GDM1 (cell line): ENCODE measurements around the gene KCTD10.

ENCODE experiments used
- DNase-seq: peaks from one replicate; lab custom pipeline; 2025; lab: John Stamatoyannopoulos, UW

KCTD10 gene

GRCh38 chr12:109494348-109494881 is 17.3 kb upstream of the KCTD10 start:
- no peak for DNase-seq

- no peak for DNase-seq
Measured at GRCh38 chr12:109493938-109494337, 16.8 kb upstream of the KCTD10 start.

GRCh38 chr12:109493090-109493489 is 16.0 kb upstream of the KCTD10 start:
- DNase-seq = no peak

- no peak for DNase-seq
Measured at GRCh38 chr12:109492371-109492770, 15.3 kb upstream of the KCTD10 start.

GRCh38 chr12:109491671-109492070 is 14.6 kb upstream of the KCTD10 start:
- no peak for DNase-seq

- DNase-seq = no peak
Measured at GRCh38 chr12:109489955-109490565, 13.0 kb upstream of the KCTD10 start.

GRCh38 chr12:109489016-109489954 is 12.2 kb upstream of the KCTD10 start:
- DNase-seq = no peak

GRCh38 chr12:109488051-109488665 is 11.1 kb upstream of the KCTD10 start:
- no peak for DNase-seq

GRCh38 chr12:109487181-109488050 is 10.3 kb upstream of the KCTD10 start:
- no peak for DNase-seq

GRCh38 chr12:109485201-109485600 is 8.1 kb upstream of the KCTD10 start:
- no peak for DNase-seq

- no peak for DNase-seq
Measured at GRCh38 chr12:109483346-109483745, 6.2 kb upstream of the KCTD10 start.

- DNase-seq = no peak
Measured at GRCh38 chr12:109482894-109483293, 5.8 kb upstream of the KCTD10 start.

GRCh38 chr12:109482491-109482890 is 5.4 kb upstream of the KCTD10 start:
- no peak for DNase-seq

- no peak for DNase-seq
Measured at GRCh38 chr12:109481863-109482262, 4.8 kb upstream of the KCTD10 start.

- no peak for DNase-seq
Measured at GRCh38 chr12:109480356-109480755, 3.3 kb upstream of the KCTD10 start.

- DNase-seq = no peak
Measured at GRCh38 chr12:109479761-109480160, 2.7 kb upstream of the KCTD10 start.

- no peak for DNase-seq
Measured at GRCh38 chr12:109477963-109478315, 839 bp upstream of the KCTD10 start.

- DNase-seq = no peak
Measured at GRCh38 chr12:109476807-109477184, 304 bp downstream of the KCTD10 start.

GRCh38 chr12:109475993-109476806 is 900 bp downstream of the KCTD10 start:
- no peak for DNase-seq

- no peak for DNase-seq
Measured at GRCh38 chr12:109475121-109475520, 2.0 kb downstream of the KCTD10 start.
